Anterior cingulate cortex (tissue), 58 donors: ENCODE data around the gene TENT4B.

ENCODE experiments used
- DNase-seq, 58 donors: peaks; one replicate each; lab custom pipeline; 2025; lab: John Stamatoyannopoulos, UW

Gene TENT4B

GRCh38 chr16:50280932-50281331, 127.8 kb downstream of the TENT4B start:
- no peak for DNase-seq
